GM18502 (cell line): Measurements from ENCODE around the gene HYCC1.

Source experiments
- ATAC-seq: cut with Tn5 transposase; IDR thresholded peaks from one replicate; pipeline ENCODE4 v1.9.1; 2021; ENCODE audit warnings: mild to moderate bottlenecking; ENCODE audit not compliant: unreplicated experiment, poor library complexity

Gene HYCC1

DNA sequence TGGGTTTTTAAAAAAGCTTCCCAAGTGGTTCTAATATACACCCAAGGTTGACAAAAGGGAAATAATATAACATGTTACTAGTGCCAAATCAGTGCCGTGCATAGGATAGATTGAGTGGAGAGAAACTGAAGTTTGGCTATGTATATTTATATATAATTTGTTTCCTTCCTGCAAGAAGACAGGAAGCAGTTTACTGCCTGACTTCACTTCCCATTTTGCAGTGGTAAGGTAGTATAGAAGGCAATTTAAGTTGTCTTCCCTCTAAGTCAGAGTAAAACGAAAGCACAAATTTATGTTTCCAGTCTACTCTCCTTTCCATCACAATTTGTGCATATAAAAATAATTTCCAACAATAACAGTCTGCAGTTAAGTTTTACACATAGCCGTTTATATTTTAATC lies 3.4 kb upstream of the HYCC1 start:
- ATAC-seq: no peak

DNA sequence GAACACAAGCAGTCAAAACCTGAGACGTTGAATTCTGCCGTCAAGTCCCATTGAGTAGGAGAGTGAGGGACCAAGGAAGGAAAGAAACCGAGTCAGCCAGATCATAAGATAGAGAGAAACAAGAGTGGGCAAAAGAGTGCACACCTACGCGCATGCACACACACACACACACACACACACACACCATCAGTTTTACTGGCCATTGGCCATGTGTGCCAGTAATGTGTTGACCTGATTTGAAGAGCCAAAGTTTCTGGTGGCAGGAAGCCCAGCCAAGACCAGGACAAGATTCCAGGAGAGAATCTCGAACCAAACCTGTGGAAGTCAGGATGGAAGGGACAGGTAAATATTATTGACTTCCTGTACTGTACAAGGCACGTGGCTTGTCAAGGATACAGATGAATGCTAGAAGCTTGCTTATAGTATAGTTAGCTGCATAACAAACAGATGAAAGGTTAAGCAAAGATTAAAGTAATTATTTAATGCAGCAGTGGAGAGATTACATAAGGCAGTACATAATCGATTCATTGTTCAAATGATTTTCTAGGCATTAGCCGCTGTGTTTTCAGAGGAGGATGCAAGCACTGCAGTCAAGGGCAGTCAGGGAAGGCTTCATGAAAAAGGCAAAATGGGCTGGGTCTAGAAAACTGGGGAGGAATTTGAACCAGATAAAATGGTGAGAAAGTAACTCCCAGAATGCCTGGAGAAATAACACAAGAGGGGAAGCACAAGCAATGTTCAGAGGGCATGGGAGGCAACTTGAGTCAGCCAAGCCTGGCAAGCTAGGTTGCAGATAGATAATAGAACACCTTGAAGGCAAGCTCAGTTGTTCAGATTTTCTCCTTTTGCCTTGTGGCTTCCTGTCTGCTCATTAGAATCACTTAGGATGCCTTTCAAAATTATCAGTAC lies 2.7 kb upstream of the HYCC1 start:
- no peak for ATAC-seq

DNA sequence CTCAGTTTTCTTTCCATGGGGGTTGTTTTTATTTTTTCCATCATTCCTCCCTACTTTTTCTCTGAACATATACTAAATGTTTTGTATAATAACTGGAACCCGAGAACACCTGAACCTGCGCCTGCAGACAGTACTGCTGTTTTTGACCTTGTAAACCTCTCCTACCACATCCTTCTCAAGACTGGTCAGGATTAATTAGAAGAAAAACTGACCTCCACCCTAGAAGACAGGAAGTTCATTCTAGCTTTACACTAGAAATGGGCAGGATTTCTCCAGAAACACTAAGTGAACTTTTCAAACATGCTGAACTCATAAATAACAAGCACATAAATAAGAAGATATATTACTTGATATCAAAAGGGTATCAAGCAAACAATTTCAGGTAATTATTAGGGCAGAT lies 751 bp upstream of the HYCC1 start:
- no peak for ATAC-seq

DNA sequence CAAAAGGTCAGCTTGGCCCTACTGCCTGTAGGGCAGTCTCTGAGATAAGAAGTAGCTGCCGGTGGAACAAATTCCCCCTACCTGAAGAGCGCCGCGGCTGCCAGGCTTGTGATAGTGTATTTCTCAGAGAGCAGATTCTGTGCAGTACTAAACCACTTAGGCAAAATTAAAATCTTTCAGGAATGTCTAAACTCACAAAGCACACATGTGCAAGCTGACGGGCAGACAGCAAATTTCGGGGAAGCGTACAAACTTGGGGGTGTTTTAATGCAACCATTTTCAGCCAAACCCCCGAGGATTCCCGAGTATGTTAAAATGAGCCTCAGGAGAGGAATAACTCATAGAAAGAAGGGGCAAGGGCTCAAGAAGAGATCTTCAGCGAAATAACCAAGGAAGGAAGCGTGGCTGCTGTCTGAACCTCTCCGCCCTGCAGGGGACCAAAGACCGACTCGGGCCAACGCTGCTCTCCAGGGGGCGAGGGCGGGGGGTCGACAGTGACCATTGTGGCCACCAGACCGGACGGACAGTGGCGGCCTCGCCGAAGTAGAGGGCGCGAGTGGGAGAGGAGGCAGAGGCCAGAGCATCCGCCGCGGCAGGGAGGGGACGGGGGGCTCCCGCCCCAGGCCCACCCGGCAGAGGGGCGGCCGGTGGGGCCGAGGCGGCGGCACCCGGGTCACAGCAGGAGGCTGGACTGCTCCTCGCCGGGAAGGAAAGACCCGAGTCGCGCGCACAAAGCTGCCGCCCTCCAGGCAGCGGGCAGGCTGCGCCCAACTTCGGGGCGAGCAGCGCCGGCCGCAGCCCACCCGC lies 819 bp downstream of the HYCC1 start:
- peak; percentile 4 for ATAC-seq

DNA sequence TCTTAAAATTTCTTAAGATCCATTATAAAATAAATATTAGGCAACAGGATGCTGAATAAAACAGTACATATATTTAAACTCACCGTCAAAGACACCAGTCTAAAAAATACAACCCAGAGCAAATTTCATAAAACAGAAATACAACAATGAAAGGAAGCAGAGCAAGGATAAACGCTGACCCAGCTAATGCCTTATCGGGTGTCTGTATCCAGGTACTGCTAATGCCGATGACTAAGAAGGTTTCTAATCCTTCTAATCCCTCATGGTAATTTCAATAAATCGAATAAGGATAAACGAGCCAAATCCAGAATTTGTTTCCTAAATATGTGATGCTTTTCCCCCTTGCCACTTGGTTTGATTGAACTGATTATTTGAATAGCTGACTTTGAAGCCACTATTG lies 1.7 kb downstream of the HYCC1 start:
- ATAC-seq: no peak

DNA sequence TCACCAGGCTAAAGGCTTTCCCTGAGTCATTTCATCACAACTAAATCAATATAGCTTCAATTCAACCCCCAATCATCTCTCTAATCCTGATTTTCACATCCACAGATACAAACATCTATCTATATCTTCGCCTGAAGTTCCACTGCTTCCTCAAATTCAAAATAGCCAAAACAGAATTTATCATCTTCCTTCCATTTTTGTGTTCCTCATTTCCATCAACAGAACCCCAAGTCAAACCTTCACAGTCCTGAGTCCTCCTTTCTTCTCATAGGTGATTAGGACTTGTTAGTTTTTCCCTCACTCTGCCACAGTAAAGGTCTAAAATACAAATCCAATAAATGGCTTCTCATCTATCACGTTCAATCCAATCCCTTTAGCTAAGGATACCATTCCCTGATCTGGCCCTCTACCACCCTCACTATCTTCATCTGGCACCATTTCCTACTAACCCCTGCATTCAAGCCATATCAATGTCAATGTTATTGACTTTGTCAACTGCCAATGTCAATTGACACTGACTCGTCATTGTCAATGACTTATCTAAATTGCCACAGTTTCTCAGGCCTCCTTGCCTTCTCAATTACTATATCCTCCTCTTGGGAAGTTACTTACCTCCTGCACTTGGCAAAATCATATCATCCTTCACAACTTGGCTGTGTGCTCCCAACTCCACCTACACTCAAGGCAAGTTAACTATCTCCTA lies 2.6 kb downstream of the HYCC1 start:
- ATAC-seq: no peak

DNA sequence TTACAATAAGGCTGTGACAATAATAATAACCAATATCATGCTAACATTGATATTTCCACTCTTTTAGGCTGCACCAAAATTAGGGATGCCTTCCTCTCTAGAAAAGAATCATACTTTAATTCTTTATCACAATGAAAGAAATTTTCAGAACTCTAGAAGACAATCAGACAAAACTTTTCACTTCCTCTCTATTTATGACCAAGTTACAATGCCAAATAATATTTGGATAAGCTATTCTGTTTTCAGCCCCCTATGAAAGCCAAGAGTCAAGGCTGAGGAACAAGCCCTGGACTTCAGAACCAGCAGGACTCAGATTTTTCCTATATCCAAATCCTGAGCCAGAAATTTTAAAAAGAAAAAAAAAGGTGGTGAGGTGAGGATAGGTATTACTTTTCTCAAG lies 4.6 kb downstream of the HYCC1 start:
- ATAC-seq: no peak

DNA sequence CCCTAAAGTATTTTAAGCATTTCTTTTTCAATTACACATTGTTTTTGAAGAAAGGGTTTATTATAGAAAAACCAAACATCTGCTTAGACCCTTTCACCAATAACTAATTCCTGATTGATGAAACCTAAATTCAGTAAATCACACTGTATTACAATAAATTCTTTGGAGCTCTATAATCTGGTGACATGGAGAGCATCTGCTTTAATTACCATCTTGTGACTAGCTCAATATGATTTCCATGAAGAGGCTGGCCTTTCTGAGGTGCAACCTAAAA lies 9.7 kb downstream of the HYCC1 start:
- no peak for ATAC-seq

DNA sequence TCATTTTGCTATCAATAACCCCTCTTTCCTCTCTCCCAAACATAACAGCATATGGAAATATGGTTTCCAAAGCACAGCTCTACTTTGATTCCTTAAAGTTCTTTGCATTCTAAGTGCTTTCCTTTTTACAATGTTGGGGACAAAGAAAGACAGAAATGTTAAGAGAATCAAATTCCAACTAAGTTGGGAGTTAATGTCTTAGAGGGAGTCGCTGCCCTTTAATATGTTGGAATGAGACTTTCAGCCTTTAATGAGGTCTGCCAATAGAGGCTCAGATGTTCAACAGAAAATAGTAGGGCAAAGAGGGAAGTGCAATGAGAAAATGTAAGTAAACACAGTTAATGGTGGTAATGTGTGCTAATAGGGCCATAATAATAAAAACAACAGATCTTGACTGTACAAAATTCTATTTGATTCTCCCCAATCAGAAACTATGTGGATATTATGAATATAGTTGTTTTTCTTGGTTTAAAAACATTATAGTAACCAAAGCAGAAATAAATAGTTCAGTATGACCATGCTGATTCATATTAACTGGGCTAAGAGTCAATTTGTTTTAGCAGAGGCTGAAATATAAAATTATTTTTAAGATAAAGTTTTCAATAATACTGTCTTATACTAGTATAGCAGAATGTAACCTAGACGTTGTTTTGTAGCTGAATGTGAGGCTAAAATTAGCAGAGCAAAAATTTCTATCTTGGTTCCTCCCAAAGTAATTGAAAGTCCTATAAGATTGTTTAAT lies 10.3 kb downstream of the HYCC1 start:
- ATAC-seq: no peak

DNA sequence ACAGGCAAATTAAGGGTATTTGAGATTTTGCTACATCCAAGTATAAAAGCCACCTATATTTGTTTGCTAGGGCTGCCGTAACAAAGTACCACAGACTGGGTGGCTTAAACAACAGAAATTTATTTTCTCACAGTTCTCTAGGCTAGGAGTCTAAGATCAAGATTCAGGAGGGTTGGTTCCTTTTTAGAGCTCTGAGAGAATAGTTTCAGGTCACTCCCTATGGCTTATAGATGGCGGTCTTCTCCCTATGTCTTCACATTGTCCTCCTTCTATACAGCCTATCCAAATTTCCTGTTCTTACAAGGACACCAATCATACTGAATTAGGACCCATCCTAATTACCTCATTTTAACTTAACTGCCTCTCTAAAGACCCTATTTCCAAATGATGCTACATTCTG lies 11.2 kb downstream of the HYCC1 start:
- no peak for ATAC-seq

DNA sequence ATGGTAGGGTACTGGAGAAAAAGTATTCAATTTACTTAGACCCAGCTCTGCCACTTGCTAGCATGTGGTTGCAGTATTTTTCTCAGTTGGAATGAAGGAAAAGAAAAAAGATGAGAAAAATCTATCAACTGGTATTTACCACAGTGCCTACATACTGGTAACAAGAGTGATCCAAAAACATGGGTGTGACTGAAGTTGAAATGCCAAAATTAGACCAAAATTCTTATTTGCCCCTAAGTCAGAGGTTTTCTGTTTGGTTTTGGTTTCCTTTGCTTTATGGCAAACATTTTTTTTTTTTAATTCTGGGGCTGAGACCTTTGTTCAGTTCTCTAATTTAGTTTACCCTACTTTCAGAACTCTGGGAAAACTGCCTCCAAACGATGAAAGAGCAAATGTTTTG lies 12.3 kb downstream of the HYCC1 start:
- no peak for ATAC-seq

DNA sequence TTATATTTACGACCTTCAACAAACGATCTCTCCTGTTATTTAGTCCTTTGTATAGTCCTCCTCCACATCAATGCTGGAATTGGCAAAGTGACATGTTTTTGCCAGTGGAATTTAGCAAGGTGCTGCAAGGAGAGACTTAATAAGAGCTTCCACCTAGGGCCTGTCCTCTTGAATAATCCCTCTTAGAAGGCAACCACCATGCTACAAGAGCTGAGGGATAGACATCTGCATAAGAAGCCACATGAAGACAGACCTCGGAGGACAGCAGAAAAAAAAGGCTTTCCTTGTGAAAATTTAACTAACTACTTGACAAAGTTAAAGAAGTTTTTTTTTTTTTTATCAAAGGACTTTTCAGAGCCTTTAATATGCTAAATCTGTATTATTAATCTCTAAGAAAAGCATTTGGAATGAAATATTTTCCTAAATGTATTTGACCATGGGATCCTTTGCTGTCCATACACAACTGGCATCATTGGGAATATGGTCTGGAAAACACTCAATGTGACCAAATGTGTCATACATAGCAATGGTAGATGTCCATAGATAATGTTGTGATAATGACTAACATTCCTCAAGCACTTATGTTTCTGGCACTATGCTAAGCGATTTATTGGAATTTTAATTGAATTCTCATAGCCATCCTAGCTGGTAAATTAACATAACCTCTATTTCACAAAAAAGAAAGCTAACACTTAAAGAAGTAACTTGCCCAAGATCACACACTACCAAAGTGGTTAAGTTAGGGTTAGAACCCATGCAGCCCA lies 13.2 kb downstream of the HYCC1 start:
- no peak for ATAC-seq

DNA sequence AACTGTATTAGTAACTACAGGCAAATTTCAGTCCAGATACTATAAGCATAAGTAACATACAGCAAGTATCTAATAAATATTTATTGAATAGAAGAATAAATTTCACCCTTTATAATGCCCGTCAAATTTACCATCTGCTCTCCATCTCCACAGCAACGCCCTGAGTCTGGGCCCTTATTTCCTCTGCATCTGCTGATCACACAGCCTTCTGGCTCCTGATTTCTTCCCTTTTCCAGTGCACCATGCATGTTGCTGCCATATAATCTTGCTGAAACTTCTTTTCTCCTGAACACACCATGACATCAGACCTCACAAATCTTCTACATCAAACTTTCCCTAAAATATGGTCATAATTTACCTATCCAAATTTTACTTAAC lies 15.4 kb downstream of the HYCC1 start:
- ATAC-seq: no peak

DNA sequence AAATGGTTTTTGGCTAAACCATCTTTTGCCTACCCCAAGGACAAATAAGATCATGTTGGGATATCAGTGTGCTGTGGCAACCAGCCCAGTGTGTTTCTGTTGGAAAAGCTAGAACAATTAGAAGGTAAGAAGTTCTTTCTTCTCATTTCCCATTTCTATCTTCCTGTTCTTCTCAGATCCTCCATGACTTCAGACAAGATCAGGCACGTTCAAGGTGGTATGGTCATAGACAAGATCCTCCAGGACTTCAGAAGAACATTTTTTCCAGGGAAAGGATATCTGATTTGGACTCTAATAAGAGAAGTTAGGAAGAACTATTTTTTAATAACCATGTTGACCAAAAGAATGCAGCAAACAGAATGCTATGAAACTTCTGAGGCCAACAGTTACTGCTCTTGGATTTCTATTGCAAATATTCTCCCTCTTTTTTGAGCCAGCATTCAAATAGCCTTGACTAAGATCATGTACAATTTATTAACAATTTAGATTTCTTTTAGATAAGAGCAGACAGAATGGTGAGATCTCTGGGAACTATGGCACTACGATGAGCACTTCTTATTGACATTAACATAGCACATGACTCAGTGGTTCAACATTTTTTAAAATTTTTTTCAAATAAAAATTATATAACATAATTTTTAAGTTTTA lies 15.9 kb downstream of the HYCC1 start:
- ATAC-seq: no peak

DNA sequence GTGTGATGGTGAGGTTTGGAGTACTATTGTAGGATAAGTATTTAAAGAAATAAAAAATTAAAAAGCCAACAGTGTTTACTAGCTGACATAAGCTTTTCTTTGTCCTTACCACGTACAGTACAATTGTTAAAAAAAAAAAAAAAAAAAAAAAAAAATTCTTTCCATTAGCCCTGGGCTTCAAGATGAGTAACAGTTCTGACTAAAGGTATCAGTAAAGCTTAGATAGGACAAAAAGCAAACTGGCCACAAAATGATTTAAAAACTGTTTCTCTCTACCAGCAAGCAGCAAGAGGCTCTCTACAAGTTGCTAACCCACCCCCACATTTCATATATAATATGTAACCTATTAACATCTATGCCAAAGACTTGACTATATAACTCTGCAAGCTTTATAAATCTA lies 17.5 kb downstream of the HYCC1 start:
- no peak for ATAC-seq

DNA sequence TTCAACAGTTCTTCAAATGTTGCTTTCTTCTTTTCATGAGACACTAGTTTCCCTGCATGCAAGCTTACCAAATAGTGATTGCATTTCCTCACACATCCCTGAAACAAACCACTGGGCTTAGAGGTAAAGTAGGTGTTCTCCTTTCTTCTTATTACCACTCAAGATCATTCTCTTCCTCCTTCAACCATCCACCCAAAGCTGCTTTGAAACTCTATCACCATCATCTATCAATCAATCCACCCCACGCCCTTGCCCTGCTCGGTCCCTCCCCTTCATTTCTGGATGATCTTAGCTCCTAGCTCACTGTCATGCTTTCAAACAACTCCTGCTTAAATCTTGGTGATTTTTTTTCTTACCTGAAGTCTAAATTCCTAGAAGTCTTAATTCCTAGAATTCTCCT lies 18.9 kb downstream of the HYCC1 start:
- no peak for ATAC-seq

DNA sequence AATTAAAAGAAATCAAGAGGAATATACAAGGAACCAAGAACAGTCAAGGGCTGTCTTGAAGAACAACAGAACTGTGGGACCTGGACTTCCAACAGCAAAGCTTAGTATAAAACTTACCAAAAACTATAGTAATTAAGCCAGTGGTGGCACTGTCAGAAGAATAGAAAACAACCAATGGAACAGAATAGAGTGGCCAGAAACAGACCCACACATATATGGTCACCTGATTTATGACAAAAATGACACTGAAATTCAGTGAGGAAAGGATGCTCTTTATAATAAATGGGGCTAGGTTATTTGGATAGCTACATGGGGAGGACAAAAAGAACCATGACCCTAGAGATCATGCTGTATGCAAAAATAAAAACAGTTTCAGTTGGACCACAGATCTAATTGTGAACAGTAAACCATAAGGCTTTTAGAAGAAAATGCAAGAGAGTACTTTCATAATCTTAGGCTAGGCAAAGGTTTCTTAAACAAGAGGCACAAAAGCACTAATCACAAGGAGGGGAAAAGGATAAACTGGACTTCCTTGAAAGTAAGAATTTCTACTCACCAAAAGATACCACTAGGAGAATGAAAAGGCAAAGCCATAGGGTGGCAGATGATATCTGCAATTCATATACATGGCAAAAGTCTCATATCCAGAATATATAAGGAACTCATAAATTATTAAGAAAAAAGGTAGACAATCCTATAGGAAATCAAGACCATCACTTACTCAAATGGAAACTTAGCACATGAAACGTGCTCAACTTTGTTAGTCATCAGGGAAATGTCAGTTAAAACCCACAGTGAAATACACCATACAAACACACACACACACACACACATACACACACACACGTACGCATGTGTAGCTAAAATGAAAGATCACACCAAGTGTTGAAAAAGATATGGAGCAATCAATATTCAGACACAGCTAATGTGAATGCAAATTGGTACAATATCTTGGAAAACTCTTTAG lies 20.8 kb downstream of the HYCC1 start:
- ATAC-seq: peak; percentile 84

DNA sequence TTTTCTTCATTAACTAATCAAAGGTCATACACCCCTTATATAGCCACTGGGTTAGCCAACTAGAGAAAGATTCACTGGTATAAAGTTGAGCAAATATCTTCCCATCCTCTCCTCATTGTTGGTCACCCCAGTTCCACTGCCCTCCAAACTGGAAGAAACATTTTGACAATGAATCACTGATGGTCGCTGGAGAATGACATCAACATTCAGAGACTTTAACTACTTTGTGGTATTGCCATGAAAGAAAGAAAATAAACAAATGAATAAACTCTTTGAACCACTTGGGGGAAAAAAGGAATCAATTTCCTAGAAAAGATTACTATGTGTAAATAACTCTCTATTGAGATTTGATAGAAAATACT lies 23.4 kb downstream of the HYCC1 start:
- ATAC-seq: no peak
